ENCODE measurements around the gene PPAT. TPM values are rescaled to one million over a fixed set of nuclear protein-coding genes. Genes with fewer than 3 reads are reported as not detected.

PPAT gene
- total and polyA plus RNA-seq, 2 donors (not counting 1 experiment from before 2014, with no cell fraction given), result 3.2 to 9.2 TPM

DNA sequence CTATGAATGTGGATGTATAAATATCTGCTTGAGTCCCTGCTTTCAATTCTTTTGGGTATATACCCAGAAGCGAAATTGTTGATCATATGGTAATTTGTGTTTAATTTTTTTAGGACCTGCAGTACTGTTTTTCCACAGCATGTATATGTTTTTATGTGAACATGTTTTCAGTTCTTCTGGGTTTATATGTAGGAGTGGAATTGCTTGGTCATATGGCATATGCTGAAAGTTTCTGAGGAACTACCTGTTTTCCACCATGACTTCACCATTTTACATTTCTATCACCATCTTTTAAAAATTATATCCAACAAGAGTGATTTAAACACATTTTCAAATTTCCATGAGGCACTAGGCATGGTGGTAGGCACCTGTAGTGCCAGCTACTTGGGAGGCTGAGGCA lies 8.2 kb downstream of the PPAT start:
- peaks cover 71% of the 10 kb centered on the region for H3K79me2 ChIP-seq (ENCODE audit: control insufficient read depth, insufficient read depth, low read length)
- intact Hi-C loops (cut with micrococcal nuclease), result no loop called here
- H3K27ac Mint-ChIP-seq, result no peak overlapping the region
- H3K27me3 ChIP-seq (replicated peaks in 1 of 4; ENCODE audit: control extremely low read depth in 1 of 4, control insufficient read depth in 3 of 4, insufficient read depth in 4 of 4, low read length in 3 of 4), result no peaks in the 10 kb centered on the region
- no peaks in the 10 kb centered on the region for H3K36me3 ChIP-seq (replicated peaks in 1 of 2; ENCODE audit: control extremely low read depth in 1 of 2, control insufficient read depth in 1 of 2, extremely low read depth in 1 of 2, insufficient read depth in 2 of 2, low read length in 1 of 2)
- WGBS (ENCODE audit: insufficient coverage), result 100% methylated on average over 1 of the region's 1 CpG
- peaks cover 9% of the 10 kb centered on the region for H3K4me1 Mint-ChIP-seq
- ChIA-PET POLR2A (no interaction called here), CTCF (interaction anchor here (2.3 to 6.0 kb wide), 2 partner anchors 9 to 13 kb away, joined by 9 to 62 read pairs; partner anchors contain the start of genes PAICS and PPAT)
- H3K4me2 ChIP-seq (replicated peaks; ENCODE audit: low read depth, low read length, poor library complexity, severe bottlenecking), result no peak overlapping the region
- TF ChIP-seq, protein P1, sequence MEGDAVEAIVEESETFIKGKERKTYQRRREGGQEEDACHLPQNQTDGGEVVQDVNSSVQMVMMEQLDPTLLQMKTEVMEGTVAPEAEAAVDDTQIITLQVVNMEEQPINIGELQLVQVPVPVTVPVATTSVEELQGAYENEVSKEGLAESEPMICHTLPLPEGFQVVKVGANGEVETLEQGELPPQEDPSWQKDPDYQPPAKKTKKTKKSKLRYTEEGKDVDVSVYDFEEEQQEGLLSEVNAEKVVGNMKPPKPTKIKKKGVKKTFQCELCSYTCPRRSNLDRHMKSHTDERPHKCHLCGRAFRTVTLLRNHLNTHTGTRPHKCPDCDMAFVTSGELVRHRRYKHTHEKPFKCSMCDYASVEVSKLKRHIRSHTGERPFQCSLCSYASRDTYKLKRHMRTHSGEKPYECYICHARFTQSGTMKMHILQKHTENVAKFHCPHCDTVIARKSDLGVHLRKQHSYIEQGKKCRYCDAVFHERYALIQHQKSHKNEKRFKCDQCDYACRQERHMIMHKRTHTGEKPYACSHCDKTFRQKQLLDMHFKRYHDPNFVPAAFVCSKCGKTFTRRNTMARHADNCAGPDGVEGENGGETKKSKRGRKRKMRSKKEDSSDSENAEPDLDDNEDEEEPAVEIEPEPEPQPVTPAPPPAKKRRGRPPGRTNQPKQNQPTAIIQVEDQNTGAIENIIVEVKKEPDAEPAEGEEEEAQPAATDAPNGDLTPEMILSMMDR (IDR thresholded peaks at IDR 0.05), result no peak
- TF ChIP-seq EZH2 (IDR thresholded peaks at IDR 0.05; ENCODE audit: borderline replicate concordance, insufficient read depth, low read depth, low read length, poor library complexity, severe bottlenecking), result no peak
- H3K27ac ChIP-seq (ENCODE audit: low read length in 2 of 2), result no peak overlapping the region
- no peaks in the 10 kb centered on the region for H3K4me1 ChIP-seq (ENCODE audit: control insufficient read depth in 2 of 2, insufficient read depth in 2 of 2, low read length in 2 of 2)
- H3K9ac ChIP-seq (ENCODE audit: low read length), result no peak overlapping the region
- H4K20me1 ChIP-seq (ENCODE audit: control insufficient read depth, insufficient read depth, low read length, poor library complexity, severe bottlenecking), result no peaks in the 10 kb centered on the region
- H3K27me3 Mint-ChIP-seq, result no peaks in the 10 kb centered on the region
- no peak for DNase-seq
- H3K9me3 Mint-ChIP-seq (ENCODE audit: insufficient read depth), result no peaks in the 10 kb centered on the region
- H3K9me3 ChIP-seq (ENCODE audit: control extremely low read depth in 1 of 3, control insufficient read depth in 2 of 3, insufficient read depth in 1 of 3, low read length in 2 of 3), result no peaks in the 10 kb centered on the region
- H3K4me3 Mint-ChIP-seq, result no peak overlapping the region
- no peak overlapping the region for H2AFZ ChIP-seq (ENCODE audit: insufficient read depth, low read depth, low read length, poor library complexity, severe bottlenecking)
- no peak for ATAC-seq (ENCODE audit: low read depth)
- no peak overlapping the region for H3K4me3 ChIP-seq (ENCODE audit: control extremely low read depth in 1 of 5, extremely low read depth in 1 of 5, insufficient read depth in 1 of 5, low read depth in 2 of 5, low read length in 4 of 5)

DNA sequence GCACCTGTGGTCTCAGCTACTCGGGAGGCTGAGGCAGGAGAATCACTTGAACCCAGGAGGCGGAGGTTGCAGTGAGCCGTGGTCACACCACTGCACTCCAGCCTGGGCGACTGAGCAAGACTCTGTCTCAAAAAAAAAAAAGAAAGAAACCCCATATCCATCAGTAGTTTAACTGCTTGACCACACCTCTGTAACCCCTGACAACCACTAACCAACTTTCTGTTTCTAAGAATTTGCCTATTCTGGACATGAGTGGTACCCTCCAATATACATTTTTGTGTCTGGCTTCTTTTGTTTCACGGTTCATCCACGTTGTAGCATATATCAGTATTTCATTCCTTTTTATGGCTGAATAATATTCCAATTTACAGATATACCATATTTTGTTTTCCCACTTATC lies 9.1 kb downstream of the PPAT start:
- ATAC-seq (ENCODE audit: low read depth), result no peak
- CTCF ChIA-PET, result interaction anchor here (0.6 to 6.9 kb wide), 13 partner anchors 9 to 411 kb away, joined by 3 to 130 read pairs (median 5); partner anchors contain the start of genes AASDH, PAICS and PPAT
- WGBS (ENCODE audit: insufficient coverage), result 71% methylated on average over 3 of the region's 6 CpGs
- H3K36me3 ChIP-seq (replicated peaks in 1 of 2; ENCODE audit: control extremely low read depth in 1 of 2, control insufficient read depth in 1 of 2, extremely low read depth in 1 of 2, insufficient read depth in 2 of 2, low read length in 1 of 2), result no peaks in the 10 kb centered on the region
- peaks cover 71% of the 10 kb centered on the region for H3K79me2 ChIP-seq (ENCODE audit: control insufficient read depth, insufficient read depth, low read length)
- H3K9ac ChIP-seq (ENCODE audit: low read length), result no peak overlapping the region
- H3K9me3 ChIP-seq (ENCODE audit: control extremely low read depth in 1 of 3, control insufficient read depth in 2 of 3, insufficient read depth in 1 of 3, low read length in 2 of 3), result no peaks in the 10 kb centered on the region
- H3K27me3 ChIP-seq (replicated peaks in 1 of 4; ENCODE audit: control extremely low read depth in 1 of 4, control insufficient read depth in 3 of 4, insufficient read depth in 4 of 4, low read length in 3 of 4), result no peaks in the 10 kb centered on the region
- no peak overlapping the region for H2AFZ ChIP-seq (ENCODE audit: insufficient read depth, low read depth, low read length, poor library complexity, severe bottlenecking)
- TF ChIP-seq EZH2 (IDR thresholded peaks at IDR 0.05; ENCODE audit: borderline replicate concordance, insufficient read depth, low read depth, low read length, poor library complexity, severe bottlenecking), result no peak
- TF ChIP-seq, protein P1 (IDR thresholded peaks at IDR 0.05), result no peak
- DNase-seq, result no peak
- POLR2A ChIA-PET, result no interaction called here
- intact Hi-C loops (cut with micrococcal nuclease), result no loop called here
- Mint-ChIP-seq H3K27ac (no peak overlapping the region), H3K27me3 (no peaks in the 10 kb centered on the region), H3K4me3 (no peak overlapping the region), H3K4me1 (peaks cover 9% of the 10 kb centered on the region), H3K9me3 (ENCODE audit: insufficient read depth) (no peaks in the 10 kb centered on the region)
- H4K20me1 ChIP-seq (ENCODE audit: control insufficient read depth, insufficient read depth, low read length, poor library complexity, severe bottlenecking), result no peaks in the 10 kb centered on the region
- H3K4me1 ChIP-seq (ENCODE audit: control insufficient read depth in 2 of 2, insufficient read depth in 2 of 2, low read length in 2 of 2), result no peaks in the 10 kb centered on the region
- H3K27ac ChIP-seq (ENCODE audit: low read length in 2 of 2), result no peak overlapping the region
- no peak overlapping the region for H3K4me2 ChIP-seq (replicated peaks; ENCODE audit: low read depth, low read length, poor library complexity, severe bottlenecking)
- H3K4me3 ChIP-seq (ENCODE audit: control extremely low read depth in 1 of 5, extremely low read depth in 1 of 5, insufficient read depth in 1 of 5, low read depth in 2 of 5, low read length in 4 of 5), result no peak overlapping the region
